ENCODE measurements around the gene VAV2. TPM values are rescaled to one million over a fixed set of nuclear protein-coding genes. Genes with fewer than 3 reads are reported as not detected.

Gene VAV2
- total RNA-seq, 2 donors from 2014 or later, result 3.4 to 6.0 TPM

DNA sequence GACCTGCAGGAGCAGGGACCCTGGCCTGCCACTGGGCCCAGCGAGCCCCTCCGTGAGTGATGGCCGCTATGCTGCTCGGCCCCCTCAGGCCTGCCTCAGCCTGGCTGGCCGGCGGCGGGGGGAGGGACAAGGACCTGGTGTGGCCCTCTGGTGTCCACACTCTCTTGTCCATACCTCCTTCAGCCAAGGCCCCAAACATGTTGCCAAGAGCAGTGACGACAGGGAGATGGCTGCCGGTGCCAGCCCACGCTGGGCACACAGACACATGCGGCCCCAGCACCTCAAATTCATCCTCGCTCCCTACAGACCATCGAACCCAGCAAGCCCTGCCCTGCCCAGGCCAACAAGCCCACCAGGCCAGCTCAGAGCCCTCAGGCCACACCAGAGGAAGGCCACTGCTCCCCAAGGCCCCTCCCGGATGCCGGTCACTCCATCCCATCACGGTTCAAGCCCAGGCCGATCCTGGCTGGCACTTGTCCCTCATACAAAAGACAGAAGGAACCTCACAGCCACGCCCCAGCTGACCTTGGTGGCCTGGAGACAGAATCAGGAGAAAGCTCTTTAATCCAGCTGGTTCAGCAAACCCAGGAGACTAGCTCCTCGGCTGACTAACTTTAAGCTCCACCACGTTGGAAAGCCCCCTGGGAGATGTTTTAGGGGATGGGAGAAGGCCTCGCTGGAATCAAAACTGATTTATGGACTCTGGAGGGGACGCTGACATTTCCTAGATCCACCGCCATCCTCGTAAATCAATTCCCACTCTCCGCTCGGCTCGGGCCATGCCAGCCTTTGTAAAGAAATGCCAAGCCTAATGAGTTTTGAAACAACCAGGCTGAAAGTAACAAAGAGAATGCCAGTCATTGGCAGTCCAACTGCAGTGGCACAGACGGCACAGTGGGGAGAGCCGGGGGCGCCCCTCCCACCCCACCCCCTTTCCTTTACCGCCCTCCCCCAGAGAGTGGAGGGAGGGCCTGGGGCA lies 84.9 kb downstream of the VAV2 start:
- no peaks in the 10 kb centered on the region for H3K9me3 ChIP-seq
- no peak for DNase-seq (ENCODE audit: low spot score)
- H3K27ac ChIP-seq, result no peak overlapping the region
- no peaks in the 10 kb centered on the region for H3K27me3 ChIP-seq
- H3K36me3 ChIP-seq, result no peaks in the 10 kb centered on the region
- no peak overlapping the region for H3K4me3 ChIP-seq
- H3K4me1 ChIP-seq, result peaks cover 0 to 7% of the 10 kb centered on the region in 2 donors
- TF ChIP-seq, protein P1, sequence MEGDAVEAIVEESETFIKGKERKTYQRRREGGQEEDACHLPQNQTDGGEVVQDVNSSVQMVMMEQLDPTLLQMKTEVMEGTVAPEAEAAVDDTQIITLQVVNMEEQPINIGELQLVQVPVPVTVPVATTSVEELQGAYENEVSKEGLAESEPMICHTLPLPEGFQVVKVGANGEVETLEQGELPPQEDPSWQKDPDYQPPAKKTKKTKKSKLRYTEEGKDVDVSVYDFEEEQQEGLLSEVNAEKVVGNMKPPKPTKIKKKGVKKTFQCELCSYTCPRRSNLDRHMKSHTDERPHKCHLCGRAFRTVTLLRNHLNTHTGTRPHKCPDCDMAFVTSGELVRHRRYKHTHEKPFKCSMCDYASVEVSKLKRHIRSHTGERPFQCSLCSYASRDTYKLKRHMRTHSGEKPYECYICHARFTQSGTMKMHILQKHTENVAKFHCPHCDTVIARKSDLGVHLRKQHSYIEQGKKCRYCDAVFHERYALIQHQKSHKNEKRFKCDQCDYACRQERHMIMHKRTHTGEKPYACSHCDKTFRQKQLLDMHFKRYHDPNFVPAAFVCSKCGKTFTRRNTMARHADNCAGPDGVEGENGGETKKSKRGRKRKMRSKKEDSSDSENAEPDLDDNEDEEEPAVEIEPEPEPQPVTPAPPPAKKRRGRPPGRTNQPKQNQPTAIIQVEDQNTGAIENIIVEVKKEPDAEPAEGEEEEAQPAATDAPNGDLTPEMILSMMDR (IDR thresholded peaks at IDR 0.05), result no peak

DNA sequence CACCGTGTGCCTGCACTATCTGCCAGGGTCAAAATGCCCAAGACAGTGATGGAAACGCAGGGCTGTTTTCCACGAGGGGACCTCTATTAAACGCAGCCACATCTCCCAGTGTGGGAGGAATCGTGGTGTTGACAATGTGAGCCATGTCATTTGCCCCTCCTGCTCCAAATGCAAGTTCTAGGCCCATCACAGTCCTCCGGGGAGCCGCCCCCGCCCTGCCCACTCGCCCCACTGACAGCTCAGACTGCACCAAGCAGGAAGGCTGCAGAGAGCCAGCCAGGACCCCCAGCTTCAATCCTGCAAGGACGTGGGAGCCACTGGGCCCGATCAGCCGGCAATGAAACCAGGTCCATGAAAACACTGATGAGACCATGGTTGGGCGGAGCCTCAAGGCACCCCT lies 85.9 kb downstream of the VAV2 start:
- TF ChIP-seq, protein P1 (IDR thresholded peaks at IDR 0.05), result no peak
- Histone ChIP-seq H3K9me3 (no peaks in the 10 kb centered on the region), H3K27ac (no peak overlapping the region), H3K4me1 (peaks cover 0 to 7% of the 10 kb centered on the region in 2 donors), H3K4me3 (no peak overlapping the region), H3K27me3 (no peaks in the 10 kb centered on the region), H3K36me3 (no peaks in the 10 kb centered on the region)
- no peak for DNase-seq (ENCODE audit: low spot score)

DNA sequence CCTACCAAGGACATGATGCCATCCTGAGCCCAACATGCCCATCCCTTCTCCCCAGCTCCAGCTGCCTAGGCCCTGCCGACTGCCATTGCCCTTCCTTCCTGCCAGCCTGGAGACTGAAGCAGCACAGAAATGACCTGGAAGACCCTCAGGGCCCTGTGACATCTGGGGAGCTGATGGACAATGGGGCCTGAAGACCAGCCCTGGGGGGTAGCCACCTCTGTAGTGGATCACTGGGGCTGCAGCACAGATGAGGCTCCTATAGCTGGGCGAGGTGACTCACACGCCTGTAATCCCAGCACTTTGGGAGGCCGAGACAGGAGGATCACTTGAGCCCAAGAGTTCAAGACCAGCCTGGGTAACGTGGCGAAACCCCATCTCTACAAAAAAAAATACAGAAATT lies 86.6 kb downstream of the VAV2 start:
- TF ChIP-seq, protein P1 (IDR thresholded peaks at IDR 0.05), result no peak
- no peak for DNase-seq (ENCODE audit: low spot score)

DNA sequence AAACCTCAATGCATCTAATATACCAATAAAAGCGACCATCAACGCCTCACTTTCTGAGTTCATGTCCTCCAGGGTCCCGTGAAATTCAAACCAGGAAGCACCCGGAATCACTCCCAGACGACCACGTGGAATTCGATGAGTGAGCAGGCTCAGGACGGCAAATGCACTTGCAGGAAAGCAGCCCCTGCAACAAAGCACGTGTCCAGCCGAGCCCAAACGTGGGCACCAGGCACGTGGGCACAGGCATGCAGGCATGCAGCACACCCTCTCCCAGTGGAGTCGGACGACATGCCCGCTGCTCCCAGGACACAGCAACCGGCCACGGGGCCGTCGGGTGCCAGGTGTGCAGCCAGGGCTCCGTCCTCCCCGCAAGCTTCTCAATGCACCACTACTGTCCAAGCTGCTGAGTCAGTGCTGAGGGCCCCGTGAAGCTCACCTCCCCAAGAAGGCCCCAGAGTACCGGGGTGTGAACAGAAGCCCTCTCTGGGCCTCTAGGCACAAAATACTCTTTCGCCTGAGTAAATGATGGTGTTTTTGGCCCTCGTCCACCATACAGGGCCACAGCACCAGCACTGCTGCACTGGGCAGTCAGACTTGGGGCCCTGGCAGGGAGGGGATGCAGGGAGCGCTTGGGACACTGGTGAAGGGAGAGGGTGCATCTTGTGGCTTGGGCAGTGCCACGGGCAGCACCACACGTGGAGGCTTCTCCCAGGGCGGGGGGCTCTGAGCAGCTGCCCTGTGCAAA lies 87.6 kb downstream of the VAV2 start:
- H3K36me3 ChIP-seq, result no peaks in the 10 kb centered on the region
- no peak overlapping the region for H3K27ac ChIP-seq
- no peak for DNase-seq (ENCODE audit: low spot score)
- TF ChIP-seq, protein P1 (IDR thresholded peaks at IDR 0.05), result no peak
- no peaks in the 10 kb centered on the region for H3K27me3 ChIP-seq
- H3K9me3 ChIP-seq, result no peaks in the 10 kb centered on the region
- H3K4me1 ChIP-seq, result peaks cover 0 to 7% of the 10 kb centered on the region in 2 donors
- no peak overlapping the region for H3K4me3 ChIP-seq

More for the DNA sequence above, 86.6 kb downstream of the VAV2 start:
- peaks cover 0 to 7% of the 10 kb centered on the region in 2 donors for H3K4me1 ChIP-seq
- no peaks in the 10 kb centered on the region for H3K9me3 ChIP-seq
- H3K4me3 ChIP-seq, result no peak overlapping the region
- no peaks in the 10 kb centered on the region for H3K36me3 ChIP-seq
- H3K27ac ChIP-seq, result no peak overlapping the region
- H3K27me3 ChIP-seq, result no peaks in the 10 kb centered on the region

DNA sequence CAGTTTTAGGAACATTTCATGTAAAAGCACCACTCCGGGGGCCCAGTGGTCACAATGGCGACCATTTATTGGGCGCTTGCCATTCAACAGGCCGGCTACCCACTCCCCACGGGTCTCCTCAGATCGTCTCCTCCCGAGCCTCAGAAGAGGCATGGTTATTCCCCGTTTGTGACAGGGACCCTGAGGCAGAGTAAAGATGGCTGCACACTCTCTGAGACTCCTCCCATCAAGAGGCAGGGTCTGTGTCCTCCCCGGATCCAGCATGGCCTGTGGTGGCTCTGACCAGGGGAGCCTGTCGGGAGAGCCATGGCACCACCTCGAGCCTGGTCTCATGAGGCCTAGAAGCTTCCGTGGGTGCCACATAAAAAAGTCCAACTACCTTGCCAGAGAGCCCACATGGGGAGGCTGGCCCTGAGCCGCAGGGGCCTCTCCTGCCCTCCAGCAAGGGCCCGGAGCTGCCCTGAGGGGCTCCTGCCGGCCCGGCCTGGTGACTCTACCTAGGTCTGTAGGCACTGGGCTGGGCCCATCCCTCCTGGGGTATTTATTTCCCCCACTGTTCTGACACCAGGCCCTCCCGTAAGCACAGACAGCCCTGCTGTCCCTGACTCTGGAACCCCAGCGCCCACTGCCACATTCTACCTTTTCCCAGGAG lies 90.8 kb downstream of the VAV2 start:
- no peak overlapping the region for H3K4me3 ChIP-seq
- TF ChIP-seq, protein P1 (IDR thresholded peaks at IDR 0.05), result no peak

More for the DNA sequence above, 90.8 kb downstream of the VAV2 start:
- Histone ChIP-seq H3K4me1 (peaks cover 0 to 10% of the 10 kb centered on the region in 2 donors), H3K27me3 (no peaks in the 10 kb centered on the region), H3K36me3 (no peaks in the 10 kb centered on the region), H3K9me3 (no peaks in the 10 kb centered on the region), H3K27ac (no peak overlapping the region)
- no peak for DNase-seq (ENCODE audit: low spot score)
